Retina (tissue), 1 donor: ENCODE results near the gene METTL16.
"Not testable (repeated sequence)": the region's sequence is repeated elsewhere in the genome, so short reads cannot be mapped to it uniquely, and the experiment has no call there.

ENCODE experiments used
- DNase-seq: peaks from one replicate; pipeline ENCODE4 v3.0.0-alpha.2; 2016

Gene METTL16

DNA sequence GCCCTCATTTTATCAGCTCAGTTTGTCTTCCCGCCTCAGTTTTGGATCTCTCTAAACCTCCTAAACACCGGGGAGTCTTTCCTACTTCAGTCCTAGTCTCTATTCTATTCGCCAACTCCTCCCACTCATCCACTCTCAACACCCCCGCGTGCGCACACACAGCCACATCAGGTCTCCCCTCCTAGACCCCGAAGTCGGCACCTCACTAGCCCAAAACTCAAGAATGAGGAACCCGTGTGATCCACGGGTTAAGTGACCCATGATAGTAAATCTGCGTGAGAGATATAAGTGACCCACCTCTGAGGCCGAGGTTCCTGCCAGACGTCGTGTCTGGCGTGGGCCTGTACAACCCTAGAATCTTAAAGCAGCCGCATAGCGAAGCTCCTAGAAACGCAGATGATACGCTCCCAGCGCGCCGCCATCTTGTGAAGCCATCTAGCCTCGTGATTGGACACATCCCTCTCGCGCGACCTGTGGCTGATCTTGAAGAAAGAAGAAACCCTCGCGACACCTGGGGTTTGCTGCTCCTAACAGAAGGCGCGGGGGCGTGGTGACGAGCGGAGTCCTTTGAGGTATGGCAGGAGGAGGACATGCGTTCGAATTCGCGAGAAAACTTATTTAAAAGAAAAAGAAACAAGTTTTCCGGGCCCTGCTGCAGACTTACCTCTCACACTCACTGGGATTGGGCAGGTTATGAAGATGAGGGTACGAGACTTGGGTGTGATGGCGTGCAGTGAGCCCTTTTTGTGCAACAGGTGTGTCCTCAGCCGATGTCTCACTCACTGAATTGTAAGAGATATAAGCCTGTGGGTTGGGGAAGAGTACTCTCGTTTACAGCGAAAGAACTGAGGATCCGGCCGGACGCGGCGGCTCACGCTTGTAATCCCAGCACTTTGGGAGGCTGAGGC lies at the start of gene METTL16:
METTL16 (minus strand) TSS at position 427 of the 908 bp plus-strand sequence. CDS start 9,557 bp downstream, outside the sequence.
- peak; percentile 95 for DNase-seq

- no peak for DNase-seq
Observed at GRCh38 chr17:2560658-2561057, 49.0 kb upstream of the METTL16 start.

DNA sequence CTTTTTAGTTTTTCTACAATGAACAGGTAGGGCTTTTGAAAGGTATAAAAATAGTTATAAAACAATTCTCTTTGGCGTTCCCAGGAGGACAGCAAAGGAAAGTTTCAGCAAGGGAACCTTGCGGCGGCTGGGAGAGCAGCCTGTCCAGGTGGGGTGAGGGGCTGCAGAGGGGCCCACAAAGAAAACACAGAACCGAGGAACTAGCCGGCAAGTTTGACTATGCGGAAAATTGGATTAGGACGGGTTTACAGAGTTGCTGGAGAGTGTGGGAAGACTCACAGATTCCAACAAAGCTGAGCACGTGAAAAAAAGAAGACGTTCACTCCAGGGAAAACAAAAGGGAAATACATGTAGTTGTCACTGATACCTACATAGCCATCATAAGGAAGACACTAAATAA lies 40.2 kb upstream of the METTL16 start:
- DNase-seq, result peak; percentile 51

GRCh38 chr17:2551493-2551892 lies 39.8 kb upstream of the METTL16 start:
- DNase-seq, result peak; percentile 31

DNA sequence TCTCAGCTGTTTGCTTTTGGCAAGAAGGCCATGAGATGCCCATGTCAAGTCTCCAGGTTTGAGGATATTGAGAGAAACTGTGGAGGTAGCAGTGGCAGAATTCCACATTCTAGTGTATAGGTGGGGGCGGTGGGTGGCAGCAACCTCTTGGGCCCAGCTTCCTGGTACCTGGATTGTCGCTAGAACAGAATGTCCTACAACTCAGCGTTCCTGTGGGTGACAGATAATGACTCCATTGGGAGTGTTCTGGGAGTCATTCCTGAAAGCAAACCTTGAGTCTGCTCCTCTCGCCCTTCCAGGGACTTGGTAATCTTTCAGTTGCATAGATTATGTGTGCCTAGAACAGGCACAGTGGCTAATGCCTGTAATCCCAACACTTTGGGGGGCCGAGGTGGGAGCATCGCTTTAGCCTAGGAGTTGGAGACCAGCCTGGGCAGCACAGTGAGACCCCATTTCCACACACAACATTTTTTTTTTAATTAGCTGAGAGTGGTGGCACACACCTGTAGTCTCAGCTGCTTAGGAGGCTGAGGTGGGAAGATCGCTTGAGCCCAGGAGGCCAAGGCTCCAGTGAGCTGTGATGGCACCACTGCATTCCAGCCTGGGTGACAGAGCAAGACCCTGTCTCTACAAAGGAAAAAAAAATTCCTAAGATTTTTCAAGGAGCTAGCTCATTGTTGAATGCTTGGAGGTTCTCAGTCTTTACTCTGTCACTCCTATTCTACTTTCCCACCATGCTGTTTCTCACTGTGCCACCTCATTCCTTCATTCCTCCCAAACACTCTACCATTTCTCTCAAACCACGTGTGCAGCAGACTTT lies 37.9 kb upstream of the METTL16 start:
- DNase-seq, result no peak

- not testable (repeated sequence) for DNase-seq
Observed at GRCh38 chr17:2548026-2548425, 36.3 kb upstream of the METTL16 start.

DNA sequence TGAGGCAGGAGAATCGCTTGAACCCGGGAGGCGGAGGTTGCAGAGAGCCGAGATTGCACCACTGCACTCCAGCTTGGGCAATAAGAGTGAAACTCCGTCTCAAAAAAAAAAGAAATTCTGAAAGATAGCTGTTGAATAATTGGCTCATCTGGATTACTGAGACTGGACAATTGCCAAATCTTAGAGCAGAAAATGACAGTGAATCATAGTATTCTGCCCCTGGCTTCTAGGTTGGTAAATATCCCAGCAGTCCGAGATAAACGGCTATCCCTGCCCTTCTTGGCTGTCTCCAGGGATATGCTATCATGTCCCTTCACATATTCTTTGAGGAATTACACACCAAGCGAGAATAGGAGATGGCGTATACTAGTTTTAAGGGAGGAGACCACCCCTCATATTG lies 35.5 kb upstream of the METTL16 start:
- no peak for DNase-seq

GRCh38 chr17:2545393-2545792 lies 33.7 kb upstream of the METTL16 start:
- DNase-seq, result no peak

DNA sequence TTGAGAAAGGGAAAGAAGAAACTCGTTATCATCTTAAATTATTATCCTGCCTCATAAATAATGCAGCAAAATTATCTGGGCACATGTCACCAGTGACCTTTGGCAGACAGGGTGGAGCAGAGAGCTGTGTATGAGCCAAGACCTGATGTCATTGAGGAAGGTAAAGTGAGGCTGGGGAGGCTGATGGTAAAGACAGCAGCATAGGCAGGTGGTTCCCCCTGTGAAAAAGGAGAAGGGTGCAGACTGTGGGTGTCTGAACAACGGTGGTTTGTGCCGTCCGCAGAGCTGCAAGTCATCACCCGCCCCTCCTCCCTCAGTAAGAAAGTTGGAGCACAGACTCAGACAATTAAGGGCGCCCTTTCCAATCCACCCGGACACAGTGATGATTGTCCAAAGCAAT lies 30.8 kb upstream of the METTL16 start:
- DNase-seq, result peak; percentile 5

GRCh38 chr17:2542056-2542455 lies 30.4 kb upstream of the METTL16 start:
- no peak for DNase-seq

DNA sequence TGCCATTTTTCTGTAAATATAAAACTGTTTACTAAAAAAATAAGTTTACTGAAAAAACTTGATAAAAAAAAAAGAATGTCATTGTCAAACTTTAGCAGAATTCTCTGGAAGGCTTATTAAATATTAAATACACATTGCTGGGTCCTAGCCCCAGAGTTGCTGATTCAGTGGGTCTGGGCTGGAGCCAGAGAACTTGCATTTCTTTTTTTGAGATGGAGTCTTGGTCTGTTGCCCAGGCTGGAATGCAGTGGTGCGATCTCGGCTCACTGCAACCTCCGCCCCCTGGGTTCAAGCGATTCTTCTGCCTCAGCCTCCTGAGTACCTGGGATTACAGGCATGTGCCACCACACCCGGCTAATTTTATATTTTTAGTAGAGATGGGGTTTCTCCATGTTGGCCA lies 25.9 kb upstream of the METTL16 start:
- DNase-seq, result not testable (repeated sequence)

- no peak for DNase-seq
Observed at GRCh38 chr17:2532146-2532720, 20.5 kb upstream of the METTL16 start.

DNA sequence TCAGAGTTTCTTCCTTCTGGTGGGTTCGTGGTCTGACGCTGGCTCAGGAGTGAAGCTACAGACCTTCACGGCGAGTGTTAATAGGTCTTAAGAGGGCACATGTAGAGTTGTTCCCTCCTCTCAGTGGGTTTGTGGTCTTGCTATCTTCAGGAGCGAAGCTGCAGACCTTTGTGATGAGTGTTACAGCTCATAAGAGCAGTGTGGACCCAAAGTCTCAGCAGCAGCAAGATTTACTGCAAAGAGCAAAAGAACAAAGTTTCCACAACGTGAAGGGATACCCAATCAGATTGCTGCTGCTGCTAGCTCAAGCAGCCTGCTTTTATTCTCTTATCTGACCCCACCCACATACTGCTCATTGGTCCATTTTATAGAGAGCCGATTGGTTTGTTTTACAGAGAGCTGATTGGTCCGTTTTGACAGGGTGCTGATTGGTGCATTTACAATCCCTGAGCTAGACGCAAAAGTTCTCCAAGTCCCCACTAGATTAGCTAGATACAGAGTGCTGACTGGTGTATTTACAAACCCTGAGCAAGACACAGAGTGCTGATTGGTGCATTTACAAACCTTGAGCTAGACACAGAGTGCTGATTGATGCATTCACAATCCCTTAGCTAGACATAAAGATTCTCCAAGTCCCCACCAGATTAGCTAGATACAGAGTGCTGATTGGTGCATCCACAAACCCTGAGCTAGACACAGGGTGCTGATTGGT lies 19.7 kb upstream of the METTL16 start:
- not testable (repeated sequence) for DNase-seq

GRCh38 chr17:2521775-2522410 lies 10.2 kb upstream of the METTL16 start:
- not testable (repeated sequence) for DNase-seq

- no peak for DNase-seq
Observed at GRCh38 chr17:2521257-2521656, 9.6 kb upstream of the METTL16 start.

DNA sequence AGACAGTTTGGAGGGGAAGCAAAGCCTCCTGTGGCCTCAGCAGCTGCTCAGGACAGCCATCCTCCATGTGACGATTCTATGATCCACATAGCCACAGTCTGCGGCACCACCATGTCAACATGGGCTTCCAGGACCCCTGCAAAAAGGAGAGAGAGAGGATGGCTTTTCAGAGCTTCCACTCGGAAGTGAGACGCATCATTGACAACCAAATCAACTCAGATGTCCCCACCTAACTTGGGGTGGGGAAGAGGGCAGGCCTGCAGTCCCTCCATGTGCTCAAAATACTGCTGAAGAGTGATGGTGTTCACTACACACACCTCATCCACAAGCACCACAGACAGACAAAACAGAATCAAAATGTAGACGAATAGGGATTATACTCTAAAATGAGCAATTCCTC lies 5.9 kb upstream of the METTL16 start:
- no peak for DNase-seq

GRCh38 chr17:2511138-2511461 lies 588 bp downstream of the METTL16 start:
- DNase-seq, result no peak

DNA sequence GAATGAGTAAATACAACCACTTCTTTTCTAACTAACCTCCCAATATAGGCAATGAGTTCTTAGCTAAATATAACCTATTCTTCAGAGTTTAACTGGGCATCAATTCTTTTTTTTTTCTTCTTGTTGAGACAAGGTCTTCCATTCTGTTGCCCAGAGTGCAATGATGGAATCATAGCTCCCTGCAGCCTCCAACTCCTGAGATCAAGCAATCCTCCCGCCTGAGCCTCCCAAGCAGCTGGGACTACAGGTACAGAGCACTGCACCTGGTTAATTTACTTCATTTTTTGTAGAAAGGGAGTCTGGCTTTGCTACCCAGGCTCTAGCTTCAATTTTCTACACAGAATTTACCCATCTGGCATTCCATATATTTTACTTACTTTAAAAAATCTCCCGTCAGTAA lies 1.1 kb downstream of the METTL16 start:
- no peak for DNase-seq

- DNase-seq, result no peak
Observed at GRCh38 chr17:2508035-2508434, 3.7 kb downstream of the METTL16 start.

DNA sequence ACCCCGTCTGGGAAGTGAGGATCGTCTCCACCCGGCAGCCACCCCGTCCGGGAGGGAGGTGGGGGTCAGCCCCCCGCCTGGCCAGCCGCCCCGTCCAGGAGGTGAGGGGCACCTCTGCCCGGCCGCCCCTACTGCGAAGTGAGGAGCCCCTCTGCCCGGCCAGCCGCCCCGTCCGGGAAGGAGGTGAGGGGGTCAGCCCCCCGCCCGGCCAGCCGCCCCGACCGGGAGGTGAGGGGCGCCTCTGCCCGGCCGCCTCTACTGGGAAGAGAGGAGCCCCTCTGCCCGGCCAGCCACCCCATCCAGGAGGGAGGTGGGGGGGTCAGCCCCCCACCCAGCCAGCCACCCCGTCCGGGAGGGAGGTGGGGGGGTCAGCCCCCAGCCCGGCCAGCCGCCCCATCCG lies 4.7 kb downstream of the METTL16 start:
- not testable (repeated sequence) for DNase-seq

DNA sequence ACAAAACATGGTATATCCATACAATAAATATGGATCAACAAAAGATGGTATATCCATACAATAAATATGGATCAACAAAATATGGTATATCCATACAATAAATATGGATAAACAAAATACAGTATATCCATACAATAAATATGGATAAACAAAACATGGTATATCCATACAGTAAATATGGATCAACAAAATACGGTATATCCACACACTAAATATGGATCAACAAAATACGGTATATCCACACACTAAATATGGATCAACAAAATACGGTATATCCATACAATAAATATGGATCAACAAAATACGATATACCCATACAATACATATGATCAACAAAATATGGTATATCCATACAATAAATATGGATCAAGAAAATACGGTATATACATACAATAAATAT lies 8.1 kb downstream of the METTL16 start:
- DNase-seq, result no peak

DNA sequence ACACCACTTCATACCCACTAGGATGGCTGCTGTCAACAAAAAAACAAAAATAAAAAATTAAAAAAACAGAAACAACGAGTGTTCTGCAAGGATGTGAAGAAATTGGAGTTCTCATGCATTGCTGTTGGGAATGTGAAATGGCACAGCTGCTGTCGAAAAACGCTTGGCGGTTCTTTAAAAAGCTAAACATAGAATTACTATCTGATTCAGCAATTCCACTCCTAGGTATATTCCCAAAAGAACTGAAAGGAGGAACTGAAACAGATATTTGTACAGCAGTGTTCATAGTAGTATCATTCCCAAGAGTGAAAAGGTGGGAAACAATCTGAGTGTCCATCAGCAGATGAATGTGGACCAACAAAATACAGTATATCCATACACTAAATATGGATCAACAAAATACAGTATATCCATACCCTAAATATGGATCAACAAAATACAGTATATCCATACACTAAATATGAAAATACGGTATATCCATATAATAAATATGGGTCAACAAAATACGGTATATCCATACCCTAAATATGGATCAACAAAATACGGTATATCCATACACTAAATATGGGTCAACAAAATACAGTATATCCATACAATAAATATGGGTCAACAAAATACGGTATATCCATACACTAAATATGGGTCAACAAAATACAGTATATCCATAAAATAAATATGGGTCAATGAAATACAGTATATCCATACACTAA lies 8.7 kb downstream of the METTL16 start:
- DNase-seq, result no peak
